PC-3 (cell line): ENCODE measurements around the gene STX1B.

Source experiments
- EZH2 ChIP-seq: fragments of 300-600 bp; sonication (generic); IDR thresholded peaks from one replicate; pipeline ENCODE4 v1.6.1; 2017; ENCODE audit warnings: antibody characterized with exemption, mild to moderate bottlenecking, low read length; ENCODE audit not compliant: unreplicated experiment
- EZH2phosphoT487 ChIP-seq: fragments of 300-600 bp; sonication (generic); IDR thresholded peaks from 2 replicates; pipeline ENCODE4 v1.6.1; 2018; ENCODE audit warnings: mild to moderate bottlenecking, antibody characterized with exemption, low read length, borderline replicate concordance
- TF ChIP-seq, protein P1 (sequence below): fragments of 300-600 bp; sonication (generic); conservative IDR thresholded peaks from 2 replicates; pipeline ENCODE4 v1.5.1; 2017; ENCODE audit warnings: antibody characterized with exemption, low read depth, mild to moderate bottlenecking, low read length

DNA sequence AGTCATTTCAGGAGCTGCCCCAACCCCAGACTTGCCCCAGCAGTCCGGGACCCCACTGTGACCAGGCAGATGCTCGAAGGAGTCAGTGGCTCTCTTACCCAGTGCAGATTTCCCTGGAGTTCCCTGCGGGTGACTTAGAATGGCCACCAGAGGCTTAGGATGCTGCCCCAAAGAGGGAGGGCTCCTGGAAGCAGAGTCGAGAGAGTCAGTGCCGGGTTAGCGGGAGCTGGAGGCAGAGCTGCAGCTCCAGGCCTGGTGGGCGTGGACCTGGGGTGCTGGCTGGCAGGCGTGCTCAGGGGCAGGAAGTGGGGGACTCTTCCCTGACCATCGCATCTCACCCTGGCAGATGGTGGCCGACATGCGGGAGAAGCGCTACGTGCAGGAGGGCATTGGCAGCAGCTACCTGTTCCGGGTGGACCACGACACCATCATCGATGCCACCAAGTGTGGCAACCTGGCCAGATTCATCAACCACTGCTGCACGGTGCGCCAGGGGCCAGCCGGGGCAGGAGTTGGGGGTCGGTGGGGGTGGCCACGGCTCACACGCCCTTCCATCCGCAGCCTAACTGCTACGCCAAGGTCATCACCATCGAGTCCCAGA lies 27.0 kb downstream of the STX1B start:
- TF ChIP-seq, protein P1, sequence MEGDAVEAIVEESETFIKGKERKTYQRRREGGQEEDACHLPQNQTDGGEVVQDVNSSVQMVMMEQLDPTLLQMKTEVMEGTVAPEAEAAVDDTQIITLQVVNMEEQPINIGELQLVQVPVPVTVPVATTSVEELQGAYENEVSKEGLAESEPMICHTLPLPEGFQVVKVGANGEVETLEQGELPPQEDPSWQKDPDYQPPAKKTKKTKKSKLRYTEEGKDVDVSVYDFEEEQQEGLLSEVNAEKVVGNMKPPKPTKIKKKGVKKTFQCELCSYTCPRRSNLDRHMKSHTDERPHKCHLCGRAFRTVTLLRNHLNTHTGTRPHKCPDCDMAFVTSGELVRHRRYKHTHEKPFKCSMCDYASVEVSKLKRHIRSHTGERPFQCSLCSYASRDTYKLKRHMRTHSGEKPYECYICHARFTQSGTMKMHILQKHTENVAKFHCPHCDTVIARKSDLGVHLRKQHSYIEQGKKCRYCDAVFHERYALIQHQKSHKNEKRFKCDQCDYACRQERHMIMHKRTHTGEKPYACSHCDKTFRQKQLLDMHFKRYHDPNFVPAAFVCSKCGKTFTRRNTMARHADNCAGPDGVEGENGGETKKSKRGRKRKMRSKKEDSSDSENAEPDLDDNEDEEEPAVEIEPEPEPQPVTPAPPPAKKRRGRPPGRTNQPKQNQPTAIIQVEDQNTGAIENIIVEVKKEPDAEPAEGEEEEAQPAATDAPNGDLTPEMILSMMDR, result no peak
- TF ChIP-seq EZH2 (no peak), EZH2phosphoT487 (no peak)
